HEK293T (cell line): ENCODE measurements around the gene PRICKLE1.

Experiments used
- ARNT ChIP-seq: fragments of 450-650 bp; IDR thresholded peaks from 2 replicates; pipeline ENCODE4 v1.6.1; 2017; ENCODE audit warnings: mild to moderate bottlenecking
- BHLHE40 ChIP-seq: fragments of 450-650 bp; IDR thresholded peaks from 2 replicates; pipeline ENCODE4 v1.6.1; 2016; ENCODE audit warnings: mild to moderate bottlenecking, moderate library complexity, borderline replicate concordance
- CTBP1 ChIP-seq: fragments of 450-650 bp; IDR thresholded peaks from 2 replicates; pipeline ENCODE4 v1.6.1; 2016; ENCODE audit warnings: borderline replicate concordance
- ELF4 ChIP-seq: fragments of 450-650 bp; IDR thresholded peaks from 2 replicates; pipeline ENCODE4 v1.6.1; 2017; ENCODE audit warnings: antibody characterized with exemption
- FOXM1 ChIP-seq: fragments of 450-650 bp; IDR thresholded peaks from 2 replicates; pipeline ENCODE4 v1.6.1; 2017; ENCODE audit warnings: mild to moderate bottlenecking, borderline replicate concordance
- HDGF ChIP-seq: fragments of 450-650 bp; IDR thresholded peaks from 2 replicates; pipeline ENCODE4 v1.6.1; 2017; ENCODE audit warnings: antibody characterized with exemption, borderline replicate concordance
- L3MBTL2 ChIP-seq: fragments of 450-650 bp; conservative IDR thresholded peaks from 2 replicates; pipeline ENCODE4 v1.6.1; 2016; ENCODE audit warnings: mild to moderate bottlenecking
- LEF1 ChIP-seq: fragments of 450-650 bp; IDR thresholded peaks from 2 replicates; pipeline ENCODE4 v1.6.1; 2017; ENCODE audit warnings: mild to moderate bottlenecking, borderline replicate concordance
- NFRKB ChIP-seq: fragments of 450-650 bp; IDR thresholded peaks from 2 replicates; pipeline ENCODE4 v1.6.1; 2016; ENCODE audit warnings: mild to moderate bottlenecking, moderate library complexity
- SP1 ChIP-seq: fragments of 450-650 bp; IDR thresholded peaks from 2 replicates; pipeline ENCODE4 v1.6.1; 2017
- SUZ12 ChIP-seq: fragments of 450-650 bp; IDR thresholded peaks from 2 replicates; pipeline ENCODE4 v1.6.1; 2016; ENCODE audit warnings: mild to moderate bottlenecking
- ZNF384 ChIP-seq: fragments of 450-650 bp; IDR thresholded peaks from 2 replicates; pipeline ENCODE4 v1.6.1; 2016
- TF ChIP-seq, protein P1 (sequence below): fragments of 450-650 bp; IDR thresholded peaks from 2 replicates; pipeline ENCODE4 v1.6.1; 2016

DNA sequence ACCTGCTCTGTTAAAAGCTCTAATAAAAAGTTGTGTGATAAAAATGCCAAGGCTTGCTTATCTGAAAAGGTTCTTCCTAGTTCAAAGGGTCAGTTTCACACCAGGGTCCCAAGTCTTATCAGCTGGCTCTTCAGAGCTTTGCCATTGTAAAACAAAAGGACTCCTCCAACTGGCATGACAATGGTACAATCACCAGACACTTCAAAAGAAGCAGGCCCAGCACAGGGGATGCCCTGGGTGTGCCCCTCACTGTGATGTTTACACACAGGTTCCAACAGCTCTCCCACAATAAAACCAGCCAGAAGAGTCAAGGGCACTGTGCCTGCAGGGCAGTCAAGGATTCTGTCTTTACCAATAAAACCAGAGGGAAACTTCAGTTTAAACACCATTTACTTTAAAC lies 78.7 kb downstream of the PRICKLE1 start:
- TF ChIP-seq FOXM1: no peak
- TF ChIP-seq SP1: no peak
- TF ChIP-seq LEF1: no peak
- TF ChIP-seq, protein P1, sequence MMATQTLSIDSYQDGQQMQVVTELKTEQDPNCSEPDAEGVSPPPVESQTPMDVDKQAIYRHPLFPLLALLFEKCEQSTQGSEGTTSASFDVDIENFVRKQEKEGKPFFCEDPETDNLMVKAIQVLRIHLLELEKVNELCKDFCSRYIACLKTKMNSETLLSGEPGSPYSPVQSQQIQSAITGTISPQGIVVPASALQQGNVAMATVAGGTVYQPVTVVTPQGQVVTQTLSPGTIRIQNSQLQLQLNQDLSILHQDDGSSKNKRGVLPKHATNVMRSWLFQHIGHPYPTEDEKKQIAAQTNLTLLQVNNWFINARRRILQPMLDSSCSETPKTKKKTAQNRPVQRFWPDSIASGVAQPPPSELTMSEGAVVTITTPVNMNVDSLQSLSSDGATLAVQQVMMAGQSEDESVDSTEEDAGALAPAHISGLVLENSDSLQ: no peak
- no peak for TF ChIP-seq ZNF384
- TF ChIP-seq BHLHE40: no peak
- TF ChIP-seq ELF4: no peak
- TF ChIP-seq SUZ12: no peak
- no peak for TF ChIP-seq HDGF
- TF ChIP-seq NFRKB: no peak
- TF ChIP-seq L3MBTL2: no peak
- no peak for TF ChIP-seq ARNT
- no peak for TF ChIP-seq CTBP1
